Urinary bladder (tissue), 4 donors: ENCODE data around the gene TMEM132A. TPM values are rescaled to one million over a fixed set of nuclear protein-coding genes. Genes with fewer than 3 reads are reported as not detected.

Experiments used
- DNase-seq: peaks from one replicate; pipeline ENCODE4 v3.0.0-alpha.2; 2015; ENCODE audit errors: extremely low spot score
- H3K27ac ChIP-seq: one replicate; pipeline ENCODE4 v1.5.1; 2013; ENCODE audit warnings: low read depth, mild to moderate bottlenecking, moderate library complexity
- H3K36me3 ChIP-seq: one replicate; pipeline ENCODE4 v1.6.1; 2013; ENCODE audit warnings: mild to moderate bottlenecking, moderate library complexity; ENCODE audit not compliant: insufficient read depth
- H3K4me1 ChIP-seq: one replicate; pipeline ENCODE4 v1.6.1; 2013; ENCODE audit warnings: mild to moderate bottlenecking, moderate library complexity; ENCODE audit not compliant: insufficient read depth
- H3K4me3 ChIP-seq: one replicate; pipeline ENCODE4 v1.5.1; 2013; ENCODE audit warnings: low read depth, low read length
- WGBS: extraction: QIAGEN DNeasy Blood & Tissue Kit; methylation state at CpG from one replicate; pipeline ENCODE4 v1.1.7; 2013; 5-methylcytosine and 5-hydroxymethylcytosine counted together
- polyA plus RNA-seq: library from polyadenylated mRNA; stranded (reverse); fragments of 200-250 nt; gene quantifications from one replicate; pipeline ENCODE4 v1.2.3, GENCODE V29; 2013
- total RNA-seq: library from RNA; depleted of rRNA; stranded (reverse); fragments of >200 nt; gene quantifications from one replicate; pipeline ENCODE4 v1.2.3, GENCODE V29; 2014
- donor health status: healthy with polysubstance abuse.
- donor health status: healthy.

Gene TMEM132A, protein sequence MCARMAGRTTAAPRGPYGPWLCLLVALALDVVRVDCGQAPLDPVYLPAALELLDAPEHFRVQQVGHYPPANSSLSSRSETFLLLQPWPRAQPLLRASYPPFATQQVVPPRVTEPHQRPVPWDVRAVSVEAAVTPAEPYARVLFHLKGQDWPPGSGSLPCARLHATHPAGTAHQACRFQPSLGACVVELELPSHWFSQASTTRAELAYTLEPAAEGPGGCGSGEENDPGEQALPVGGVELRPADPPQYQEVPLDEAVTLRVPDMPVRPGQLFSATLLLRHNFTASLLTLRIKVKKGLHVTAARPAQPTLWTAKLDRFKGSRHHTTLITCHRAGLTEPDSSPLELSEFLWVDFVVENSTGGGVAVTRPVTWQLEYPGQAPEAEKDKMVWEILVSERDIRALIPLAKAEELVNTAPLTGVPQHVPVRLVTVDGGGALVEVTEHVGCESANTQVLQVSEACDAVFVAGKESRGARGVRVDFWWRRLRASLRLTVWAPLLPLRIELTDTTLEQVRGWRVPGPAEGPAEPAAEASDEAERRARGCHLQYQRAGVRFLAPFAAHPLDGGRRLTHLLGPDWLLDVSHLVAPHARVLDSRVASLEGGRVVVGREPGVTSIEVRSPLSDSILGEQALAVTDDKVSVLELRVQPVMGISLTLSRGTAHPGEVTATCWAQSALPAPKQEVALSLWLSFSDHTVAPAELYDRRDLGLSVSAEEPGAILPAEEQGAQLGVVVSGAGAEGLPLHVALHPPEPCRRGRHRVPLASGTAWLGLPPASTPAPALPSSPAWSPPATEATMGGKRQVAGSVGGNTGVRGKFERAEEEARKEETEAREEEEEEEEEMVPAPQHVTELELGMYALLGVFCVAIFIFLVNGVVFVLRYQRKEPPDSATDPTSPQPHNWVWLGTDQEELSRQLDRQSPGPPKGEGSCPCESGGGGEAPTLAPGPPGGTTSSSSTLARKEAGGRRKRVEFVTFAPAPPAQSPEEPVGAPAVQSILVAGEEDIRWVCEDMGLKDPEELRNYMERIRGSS
- total RNA-seq (14.0 TPM), polyA plus RNA-seq (7.5 TPM)

DNA sequence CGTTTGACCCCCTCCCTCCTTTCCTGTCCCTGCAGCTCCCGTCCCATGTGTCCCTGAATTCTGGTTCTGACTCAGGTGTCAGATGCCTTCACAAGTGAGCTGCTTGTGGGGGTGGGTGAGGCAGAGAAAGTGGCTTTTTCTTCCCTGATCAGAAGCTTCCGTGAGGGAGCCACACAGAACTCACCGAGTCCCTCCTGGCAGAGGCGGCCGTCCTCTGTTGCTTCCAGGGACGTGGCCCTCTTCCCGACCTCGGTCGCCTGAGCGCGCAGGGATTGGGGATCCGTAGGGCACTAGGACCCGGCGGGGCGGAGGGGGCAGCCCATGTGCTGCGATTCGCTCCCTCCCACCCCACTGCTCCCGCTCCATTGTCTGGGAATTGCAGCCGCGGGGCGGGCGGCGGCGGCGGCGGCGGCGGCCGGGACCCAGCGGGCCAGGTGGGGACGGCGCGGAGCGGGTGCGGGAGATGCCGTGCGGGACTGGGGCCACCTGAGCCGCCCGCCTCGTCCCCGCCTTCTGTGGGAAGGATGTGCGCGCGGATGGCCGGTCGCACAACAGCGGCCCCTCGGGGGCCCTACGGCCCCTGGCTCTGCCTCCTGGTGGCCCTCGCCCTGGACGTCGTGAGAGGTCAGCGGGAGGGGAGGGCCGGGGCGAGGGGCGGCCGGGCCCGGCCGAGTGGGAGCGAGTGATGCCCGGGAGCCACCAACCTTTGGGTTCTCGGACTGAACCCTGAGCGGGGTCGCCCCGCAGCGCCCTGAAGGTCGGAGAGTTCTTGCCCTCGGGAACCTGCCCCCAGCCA lies at the start of gene TMEM132A:
TMEM132A (plus strand) TSS at position 351 of the 796 bp plus-strand sequence; CDS start at position 525, 174 bp downstream.
- H3K4me3 ChIP-seq, result peak within 1 kb of the TSS; percentile 49
- H3K27ac ChIP-seq, result no peak within 1 kb of the TSS
- no peak for DNase-seq
- no peaks in the 10 kb centered on the region for H3K4me1 ChIP-seq
- WGBS, result under 1% methylated on average over 69 of the region's 69 CpGs
- peaks cover 11% of the 10 kb centered on the region for H3K36me3 ChIP-seq

DNA sequence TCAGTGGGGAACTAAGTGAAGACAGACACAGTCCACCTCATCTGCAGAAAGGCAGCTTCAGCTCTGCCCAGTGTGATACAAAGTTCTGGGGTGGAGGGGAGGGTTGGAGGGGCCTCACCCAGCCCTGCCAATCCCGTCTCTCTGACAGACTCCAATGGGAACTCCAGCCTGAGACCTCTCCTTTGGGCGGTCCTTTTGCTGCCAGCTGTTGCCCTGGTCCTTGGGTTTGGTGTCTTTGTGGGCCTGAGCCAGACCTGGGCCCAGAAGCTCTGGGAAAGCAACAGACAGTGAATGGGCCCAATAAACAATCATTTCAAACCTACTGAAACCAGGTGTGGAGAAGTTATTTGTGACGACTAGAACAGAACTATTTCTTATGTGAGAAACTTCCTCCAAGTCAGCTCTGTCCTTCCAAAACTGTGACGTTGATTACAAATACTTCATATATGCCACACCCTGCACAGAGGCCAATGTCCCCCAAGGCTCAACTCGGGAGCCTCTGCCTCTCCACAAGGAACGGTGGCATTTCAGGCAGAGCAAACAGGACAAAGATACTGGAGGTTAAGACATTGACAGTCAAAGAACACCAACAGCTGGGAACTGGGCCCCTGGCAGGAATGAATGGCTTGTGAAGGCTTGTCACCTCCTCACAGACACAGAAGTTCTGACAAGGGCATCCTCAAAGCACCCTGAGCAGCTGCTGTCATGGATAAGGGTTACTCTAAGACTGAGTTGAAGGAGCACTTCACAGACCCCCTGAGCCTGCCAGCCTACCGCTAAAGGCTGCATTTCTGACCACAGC lies 48.7 kb upstream of the TMEM132A start:
- no peak for DNase-seq
- H3K27ac ChIP-seq, result no peak overlapping the region
- no peaks in the 10 kb centered on the region for H3K4me1 ChIP-seq
- H3K36me3 ChIP-seq, result no peaks in the 10 kb centered on the region
- WGBS, result 86% methylated on average over 7 of the region's 7 CpGs
- no peak overlapping the region for H3K4me3 ChIP-seq

DNA sequence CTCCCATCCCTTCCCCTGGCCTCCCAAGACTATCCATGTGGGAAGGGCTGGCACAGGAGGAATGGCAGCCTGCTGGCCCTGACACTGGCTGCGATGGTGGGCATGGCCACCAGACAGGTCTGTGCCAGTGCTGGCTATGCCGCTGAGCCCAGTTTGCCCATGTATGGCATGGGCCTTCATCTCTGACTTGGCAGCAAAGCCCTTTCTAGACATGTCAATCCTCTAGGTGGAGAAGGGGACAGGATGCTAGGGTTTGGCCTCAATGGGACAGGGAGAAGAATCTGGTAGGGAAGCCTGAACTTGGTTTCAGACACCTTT lies 48.1 kb upstream of the TMEM132A start:
- DNase-seq, result no peak
- WGBS, result 98% methylated on average over 2 of the region's 2 CpGs
- no peaks in the 10 kb centered on the region for H3K4me1 ChIP-seq
- H3K36me3 ChIP-seq, result no peaks in the 10 kb centered on the region
- no peak overlapping the region for H3K4me3 ChIP-seq
- H3K27ac ChIP-seq, result no peak overlapping the region

DNA sequence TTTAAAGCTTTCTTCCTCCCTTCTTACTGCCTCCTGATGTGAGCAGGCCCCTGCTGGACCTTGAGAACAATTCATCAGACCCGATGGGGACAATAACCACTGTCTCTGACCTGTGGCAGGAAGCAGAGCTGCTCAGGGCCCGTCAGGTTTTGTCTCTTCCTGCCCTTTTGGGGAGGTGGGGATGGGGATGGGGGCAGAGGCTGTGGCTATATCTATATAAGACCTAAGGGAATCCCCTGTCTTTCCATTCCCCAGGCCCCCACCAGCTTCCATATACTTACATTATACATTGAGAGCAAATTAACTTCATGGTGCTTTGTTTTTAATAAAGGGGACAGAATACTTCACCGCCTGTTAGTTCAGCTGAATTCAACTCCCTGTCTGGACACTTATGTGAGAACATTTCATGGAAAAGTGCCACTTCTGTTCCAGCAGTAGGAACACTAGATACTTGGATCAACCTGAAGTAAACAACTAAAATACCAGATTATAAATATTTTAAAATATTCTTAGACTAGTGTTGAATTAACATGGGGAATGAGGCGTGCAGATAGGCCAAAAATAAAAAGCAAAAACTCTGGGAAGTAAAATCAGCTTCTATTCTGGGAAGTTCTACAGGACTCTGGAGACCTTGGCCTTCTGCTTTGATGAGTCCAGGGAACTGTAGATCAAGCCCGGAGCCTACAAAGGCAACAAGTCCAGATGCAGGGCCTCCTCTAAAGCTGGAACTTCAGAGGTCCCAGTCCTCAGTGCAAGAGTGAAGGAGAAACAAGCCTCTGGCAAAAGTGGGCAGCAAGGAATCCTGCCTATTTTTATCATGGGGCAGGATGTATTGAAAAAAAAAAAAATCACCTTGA lies 45.8 kb upstream of the TMEM132A start:
- H3K36me3 ChIP-seq, result no peaks in the 10 kb centered on the region
- H3K4me1 ChIP-seq, result no peaks in the 10 kb centered on the region
- no peak for DNase-seq
- no peak overlapping the region for H3K4me3 ChIP-seq
- H3K27ac ChIP-seq, result peak overlapping the region; percentile 51
- WGBS, result 48% methylated on average over 5 of the region's 5 CpGs

- no peaks in the 10 kb centered on the region for H3K4me1 ChIP-seq
- DNase-seq, result no peak
- H3K36me3 ChIP-seq, result no peaks in the 10 kb centered on the region
- WGBS, result 82% methylated on average over 1 of the region's 1 CpG
- H3K4me3 ChIP-seq, result no peak overlapping the region
- peak overlapping the region; percentile 51 for H3K27ac ChIP-seq
Measured at GRCh38 chr11:60879104-60879503, 45.2 kb upstream of the TMEM132A start.

DNA sequence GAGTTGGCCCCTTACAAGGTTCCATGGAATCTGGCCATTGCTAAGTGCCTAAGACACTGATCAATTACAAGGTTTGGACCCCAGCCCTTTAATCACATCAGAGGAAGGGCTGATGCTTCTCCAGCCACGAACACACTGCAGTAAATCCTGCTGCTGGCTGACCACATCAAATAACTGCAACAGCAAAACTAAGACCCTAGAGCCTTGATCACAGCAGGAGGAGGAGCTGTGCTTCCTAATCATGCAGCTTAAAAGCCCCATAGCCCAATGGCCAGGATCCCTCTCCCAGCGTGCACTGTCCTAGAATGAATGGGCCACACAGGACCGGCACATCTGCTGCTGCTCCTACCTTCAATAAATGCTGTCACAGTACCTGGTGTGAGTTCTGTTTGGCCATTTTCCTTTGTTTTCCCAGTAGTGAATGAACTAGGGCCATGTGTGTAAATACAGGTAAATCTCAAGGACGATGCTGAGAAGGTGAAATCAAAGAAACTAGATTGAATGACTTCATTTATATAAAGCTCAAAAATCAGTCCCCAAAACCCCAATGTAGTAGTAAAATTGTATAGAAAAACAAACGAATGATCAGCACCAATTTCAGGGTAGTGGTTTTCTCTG lies 44.2 kb upstream of the TMEM132A start:
- Histone ChIP-seq H3K4me1 (no peaks in the 10 kb centered on the region), H3K27ac (peak overlapping the region; percentile 29), H3K4me3 (no peak overlapping the region), H3K36me3 (no peaks in the 10 kb centered on the region)
- no peak for DNase-seq
- WGBS, result 65% methylated on average over 5 of the region's 5 CpGs

- Histone ChIP-seq H3K36me3 (no peaks in the 10 kb centered on the region), H3K4me3 (no peak overlapping the region), H3K27ac (no peak overlapping the region), H3K4me1 (no peaks in the 10 kb centered on the region)
- DNase-seq, result no peak
- 50% methylated on average over 8 of the region's 8 CpGs for WGBS
Measured at GRCh38 chr11:60880643-60881282, 43.5 kb upstream of the TMEM132A start.

DNA sequence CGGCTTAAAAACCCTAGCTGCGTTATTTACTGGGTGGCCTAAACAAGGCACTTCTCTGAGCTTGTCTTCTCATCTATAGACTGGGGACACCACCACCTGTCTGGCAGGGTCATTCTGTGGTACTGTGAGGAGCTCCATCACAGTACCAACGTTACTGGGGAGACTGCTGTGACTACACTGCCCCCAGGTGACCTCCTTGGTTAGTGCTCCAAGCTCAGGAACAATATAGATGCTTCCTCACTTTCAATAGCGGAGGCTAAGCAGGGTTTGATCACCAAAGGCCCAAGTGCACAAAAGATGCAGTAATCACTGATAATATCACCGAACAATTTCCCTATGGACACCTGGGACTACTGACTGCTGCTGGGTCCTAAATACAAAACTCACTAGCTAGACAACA lies 36.7 kb upstream of the TMEM132A start:
- H3K36me3 ChIP-seq, result no peaks in the 10 kb centered on the region
- H3K27ac ChIP-seq, result no peak overlapping the region
- DNase-seq, result no peak
- H3K4me3 ChIP-seq, result no peak overlapping the region
- 64% methylated on average over 5 of the region's 5 CpGs for whole genome bisulfite sequencing
- H3K4me1 ChIP-seq, result no peaks in the 10 kb centered on the region

- no peaks in the 10 kb centered on the region for H3K36me3 ChIP-seq
- DNase-seq, result no peak
- H3K4me1 ChIP-seq, result no peaks in the 10 kb centered on the region
- H3K4me3 ChIP-seq, result no peak overlapping the region
- no peak overlapping the region for H3K27ac ChIP-seq
- 65% methylated on average over 6 of the region's 6 CpGs for WGBS
Measured at GRCh38 chr11:60889869-60890311, 34.4 kb upstream of the TMEM132A start.

DNA sequence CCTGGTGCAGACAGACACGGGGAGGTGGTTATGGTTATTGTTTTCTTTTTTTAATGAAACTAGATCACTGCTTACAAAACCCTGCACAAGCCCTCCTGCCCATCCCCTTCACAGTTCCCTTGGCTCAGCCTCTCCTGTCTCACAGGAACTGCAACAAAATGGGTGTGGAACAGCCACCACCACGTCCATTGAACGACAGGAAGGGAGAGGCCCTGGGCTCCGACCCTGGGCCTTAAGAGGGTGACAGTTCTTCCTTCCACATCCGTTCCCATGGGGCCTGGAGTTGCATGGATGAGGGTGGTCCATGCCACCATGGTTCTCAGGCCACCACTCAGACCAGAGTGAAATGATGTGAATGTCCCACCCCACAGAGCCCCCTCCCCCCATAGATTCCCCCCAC lies 33.6 kb upstream of the TMEM132A start:
- no peaks in the 10 kb centered on the region for H3K4me1 ChIP-seq
- DNase-seq, result no peak
- no peak overlapping the region for H3K4me3 ChIP-seq
- WGBS, result 60% methylated on average over 5 of the region's 5 CpGs
- H3K36me3 ChIP-seq, result no peaks in the 10 kb centered on the region
- no peak overlapping the region for H3K27ac ChIP-seq

- DNase-seq, result no peak
- 69% methylated on average over 7 of the region's 7 CpGs for WGBS
- Histone ChIP-seq H3K27ac (no peak overlapping the region), H3K4me1 (no peaks in the 10 kb centered on the region), H3K4me3 (no peak overlapping the region), H3K36me3 (no peaks in the 10 kb centered on the region)
Measured at GRCh38 chr11:60891103-60891741, 33.0 kb upstream of the TMEM132A start.
